ENCODE results near the gene FOS.
A peak's percentile ranks its signal among the peaks of the same experiment; 100 is the strongest.

FOS gene

DNA sequence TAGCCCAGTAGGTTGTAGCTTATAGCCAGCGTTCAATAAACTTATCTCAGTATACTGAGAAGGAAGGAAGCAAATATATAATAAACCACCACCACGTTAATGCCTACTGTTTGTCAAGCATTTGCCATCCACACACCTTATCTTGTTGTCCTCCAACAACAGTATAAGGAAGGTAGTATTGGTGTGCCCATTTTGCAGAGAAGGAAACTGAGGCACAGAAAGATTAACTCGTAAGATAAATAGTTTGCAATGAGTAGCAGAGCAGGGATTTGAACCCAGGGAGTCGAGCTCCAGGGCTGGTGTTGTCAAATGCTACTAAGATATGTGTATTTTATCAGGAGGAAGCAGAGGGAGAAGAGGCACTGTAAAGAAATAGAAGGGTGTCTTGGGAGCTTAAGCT is 27.8 kb upstream of the FOS start:
- no peak for DNase-seq (ENCODE audit: low read depth)

- DNase-seq (ENCODE audit: low read depth) = no peak
Observed at GRCh38 chr14:75252254-75252837, 26.3 kb upstream of the FOS start.

- no peak for DNase-seq (ENCODE audit: low read depth)
Observed at GRCh38 chr14:75254381-75254822, 24.2 kb upstream of the FOS start.

DNA sequence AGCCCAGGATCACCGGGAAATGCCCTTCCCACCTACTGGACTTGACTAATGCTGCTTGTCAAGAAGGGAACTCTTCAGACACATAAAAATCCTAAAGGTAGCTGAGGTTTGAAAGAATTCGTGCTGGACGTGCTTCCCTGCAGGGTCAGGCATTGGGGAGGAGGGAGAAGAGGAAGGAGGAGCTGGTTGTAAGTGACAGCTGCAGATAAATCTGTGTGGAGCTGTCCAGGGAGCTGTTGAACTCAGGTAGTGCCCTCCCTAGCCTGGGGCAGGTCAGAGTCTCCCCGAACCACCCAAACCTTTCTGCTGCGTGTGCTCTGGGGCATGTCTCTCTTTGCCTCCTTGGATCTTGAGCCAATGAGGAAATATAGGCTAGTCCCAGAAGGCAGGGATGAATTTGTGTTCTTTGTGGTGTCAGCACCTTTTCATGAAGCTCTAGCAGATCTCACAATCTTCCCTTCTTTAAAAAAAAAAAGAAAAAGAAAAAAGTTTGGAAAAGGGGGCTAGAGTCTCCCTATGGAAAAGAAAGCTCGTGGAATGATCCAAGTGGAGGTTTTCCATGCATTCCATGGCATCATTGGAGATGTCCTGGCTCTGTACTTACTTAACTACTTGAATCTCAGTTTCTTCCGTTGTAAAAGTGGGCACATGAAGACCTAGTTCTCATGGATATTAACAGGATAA is 23.6 kb upstream of the FOS start:
- DNase-seq (ENCODE audit: low read depth) = no peak

DNA sequence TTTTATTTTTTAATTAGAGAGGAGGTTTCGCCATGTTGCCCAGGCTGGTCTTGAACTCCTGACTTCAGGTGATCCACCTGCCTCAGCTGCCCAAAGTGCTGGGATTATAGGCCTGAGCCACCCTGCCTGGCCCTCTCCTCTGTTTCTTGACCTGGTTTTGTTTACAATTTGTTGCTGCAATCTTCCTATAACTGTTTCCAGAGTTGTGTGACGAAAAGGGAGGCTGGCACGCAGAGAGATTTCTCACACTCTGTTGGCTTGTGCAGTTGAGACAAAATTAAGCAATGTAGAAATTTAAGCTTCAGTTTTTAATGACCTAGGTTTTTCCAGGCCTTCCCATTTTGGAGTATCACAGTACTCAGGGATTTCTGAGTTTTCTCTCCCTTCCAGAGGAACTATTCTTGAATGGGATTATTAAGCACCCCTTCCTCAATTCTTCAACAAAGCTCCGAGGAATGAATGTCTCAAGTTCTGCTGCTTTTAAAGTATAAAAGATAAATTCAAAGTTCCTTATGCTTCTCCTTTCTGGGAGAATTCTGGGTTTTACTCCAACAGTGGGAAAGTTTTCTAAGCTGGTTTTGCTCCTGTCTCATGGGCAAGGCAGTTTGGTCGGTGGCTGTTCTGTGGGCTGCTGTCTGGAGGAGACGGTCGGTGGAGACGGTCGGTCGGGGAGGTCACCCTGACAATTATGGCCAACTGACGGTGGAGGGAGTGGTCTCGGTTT is 20.4 kb upstream of the FOS start:
- DNase-seq (ENCODE audit: low read depth) = no peak

- peak; percentile 96 for DNase-seq (ENCODE audit: low read depth)
Observed at GRCh38 chr14:75258803-75259509, 19.7 kb upstream of the FOS start.

DNA sequence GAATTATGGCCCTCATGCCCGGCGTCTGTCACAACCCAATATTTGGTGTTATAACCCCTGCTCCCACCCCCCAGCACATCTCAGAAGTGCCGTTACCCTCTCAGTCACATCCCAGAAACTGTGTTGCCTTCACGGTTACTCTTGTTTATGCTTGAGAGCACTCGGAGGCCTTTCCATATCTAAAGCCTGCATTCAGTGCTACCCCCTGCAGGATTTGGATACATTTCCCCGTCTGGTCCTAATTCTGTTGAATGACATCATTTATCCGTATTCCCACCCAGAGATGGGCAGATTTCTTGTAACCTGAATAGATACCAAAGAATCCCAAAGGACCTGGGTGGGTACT is 19.1 kb upstream of the FOS start:
- DNase-seq (ENCODE audit: low read depth) = no peak

DNA sequence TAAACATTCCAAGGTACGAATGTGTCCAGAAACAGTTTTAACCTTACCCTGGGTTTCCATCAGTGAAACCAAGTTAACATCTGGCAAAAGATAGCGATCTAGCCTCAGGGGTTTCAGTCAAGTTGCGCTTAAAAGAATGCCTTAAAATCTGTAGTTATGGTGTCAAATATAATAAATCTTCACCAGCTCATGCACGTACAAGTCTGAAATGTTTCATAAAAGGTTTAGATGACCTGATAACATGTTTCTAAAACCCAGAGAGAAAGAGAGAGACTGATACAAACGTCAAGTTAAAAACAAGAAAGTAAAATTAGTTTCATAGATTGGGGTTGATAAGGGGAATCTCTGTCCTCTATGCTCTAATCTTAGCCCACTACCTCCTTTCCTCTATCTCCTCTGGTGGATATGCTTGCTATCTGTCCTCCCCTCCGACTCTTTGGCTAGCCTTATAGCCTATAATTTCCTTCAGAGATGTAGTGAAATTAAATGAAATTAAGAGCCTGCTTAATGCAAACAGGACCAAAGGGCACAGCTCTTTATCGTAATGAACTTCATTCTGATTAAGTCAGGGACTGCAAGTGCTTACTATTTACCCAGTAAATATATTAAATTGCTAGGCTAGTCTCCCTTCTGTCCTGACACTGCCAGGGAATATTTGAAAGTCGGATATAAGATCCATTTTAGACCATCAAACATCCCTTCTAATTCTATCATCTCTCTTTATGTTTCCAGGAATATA is 18.4 kb upstream of the FOS start:
- DNase-seq (ENCODE audit: low read depth) = no peak

- no peak for DNase-seq (ENCODE audit: low read depth)
Observed at GRCh38 chr14:75261820-75262219, 16.8 kb upstream of the FOS start.

DNA sequence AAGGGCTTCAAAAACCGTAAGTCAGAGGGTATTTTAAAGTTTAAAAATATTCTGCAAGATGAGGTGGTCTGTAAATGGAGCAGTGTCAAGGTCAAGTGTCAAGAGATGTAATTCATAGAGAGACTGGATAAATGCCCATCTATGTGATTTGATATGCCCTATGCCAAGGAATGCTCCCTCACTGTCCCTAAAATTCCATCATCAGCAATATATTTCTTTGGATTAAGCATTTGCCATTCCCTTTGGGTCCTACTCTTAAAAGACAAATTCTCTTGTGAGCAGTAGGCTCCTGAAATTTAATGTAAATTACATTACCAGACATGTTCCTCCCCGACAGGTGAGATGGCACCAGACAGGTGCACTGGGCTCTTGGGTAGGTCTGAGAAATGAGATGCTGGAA is 16.0 kb upstream of the FOS start:
- DNase-seq (ENCODE audit: low read depth) = no peak

GRCh38 chr14:75264036-75264435 is 14.6 kb upstream of the FOS start:
- DNase-seq (ENCODE audit: low read depth) = no peak

- DNase-seq (ENCODE audit: low read depth) = no peak
Observed at GRCh38 chr14:75267141-75267721, 11.4 kb upstream of the FOS start.

- no peak for DNase-seq (ENCODE audit: low read depth)
Observed at GRCh38 chr14:75268633-75269550, 9.7 kb upstream of the FOS start.

DNA sequence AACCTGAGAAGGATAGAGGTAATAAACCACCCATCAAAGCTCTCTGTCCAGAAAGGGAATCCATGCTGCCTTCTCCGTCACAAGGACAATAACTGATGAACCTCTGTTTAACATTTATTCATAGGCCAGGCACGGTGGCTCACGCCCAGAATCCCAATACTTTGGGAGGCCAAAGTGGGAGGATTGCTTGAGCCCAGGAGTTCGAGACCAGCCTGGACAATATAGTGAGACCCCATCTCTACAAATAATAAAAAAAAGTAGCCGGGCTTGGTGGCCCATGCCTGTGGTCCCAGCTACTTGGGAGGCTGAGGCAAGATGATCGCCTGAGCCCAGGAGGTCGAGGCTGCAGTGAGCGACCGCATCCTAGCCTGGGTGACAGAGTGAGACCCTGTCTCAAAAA is 7.1 kb upstream of the FOS start:
- DNase-seq (ENCODE audit: low read depth) = no peak

- DNase-seq (ENCODE audit: low read depth) = no peak
Observed at GRCh38 chr14:75273272-75274049, 5.2 kb upstream of the FOS start.

DNA sequence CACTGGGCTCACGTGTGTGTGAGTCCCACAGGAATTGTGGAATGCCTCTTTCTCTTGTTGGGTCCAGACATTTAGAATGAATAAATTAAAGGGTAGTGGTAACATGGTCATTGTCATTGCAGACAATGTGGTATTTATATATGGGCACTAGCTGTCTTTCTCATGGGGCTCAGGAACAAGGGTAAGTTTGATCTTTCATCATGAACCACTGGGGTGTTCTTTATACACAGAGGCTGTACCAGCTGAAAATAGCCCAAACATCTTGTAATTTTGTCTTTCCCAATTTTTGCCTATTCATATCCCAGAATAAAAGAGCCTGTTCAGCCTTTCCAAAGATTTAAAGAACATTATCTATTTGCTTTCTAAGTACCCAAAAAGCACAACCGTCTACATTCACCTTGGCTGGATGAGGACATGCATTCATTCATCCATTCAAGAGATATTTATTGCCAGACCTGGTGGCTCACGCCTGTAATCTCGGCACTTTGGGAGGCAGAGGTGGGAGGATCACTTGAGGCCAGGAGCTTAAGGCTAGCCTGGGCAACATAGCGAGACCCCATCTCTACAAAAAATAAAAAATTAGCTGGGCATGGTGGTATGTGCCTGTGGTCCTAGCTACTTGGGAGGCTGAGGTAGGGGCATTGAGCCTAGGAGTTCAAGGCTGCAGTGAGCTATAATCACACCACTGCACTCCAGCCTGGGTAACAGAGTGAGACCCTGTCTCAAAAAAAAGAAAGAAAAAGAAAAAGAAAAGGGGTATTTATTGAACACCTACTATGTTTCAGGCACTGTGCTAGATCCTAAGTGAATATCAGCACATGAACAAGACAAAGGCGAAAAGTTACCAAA is 4.4 kb upstream of the FOS start:
- DNase-seq (ENCODE audit: low read depth) = no peak

DNA sequence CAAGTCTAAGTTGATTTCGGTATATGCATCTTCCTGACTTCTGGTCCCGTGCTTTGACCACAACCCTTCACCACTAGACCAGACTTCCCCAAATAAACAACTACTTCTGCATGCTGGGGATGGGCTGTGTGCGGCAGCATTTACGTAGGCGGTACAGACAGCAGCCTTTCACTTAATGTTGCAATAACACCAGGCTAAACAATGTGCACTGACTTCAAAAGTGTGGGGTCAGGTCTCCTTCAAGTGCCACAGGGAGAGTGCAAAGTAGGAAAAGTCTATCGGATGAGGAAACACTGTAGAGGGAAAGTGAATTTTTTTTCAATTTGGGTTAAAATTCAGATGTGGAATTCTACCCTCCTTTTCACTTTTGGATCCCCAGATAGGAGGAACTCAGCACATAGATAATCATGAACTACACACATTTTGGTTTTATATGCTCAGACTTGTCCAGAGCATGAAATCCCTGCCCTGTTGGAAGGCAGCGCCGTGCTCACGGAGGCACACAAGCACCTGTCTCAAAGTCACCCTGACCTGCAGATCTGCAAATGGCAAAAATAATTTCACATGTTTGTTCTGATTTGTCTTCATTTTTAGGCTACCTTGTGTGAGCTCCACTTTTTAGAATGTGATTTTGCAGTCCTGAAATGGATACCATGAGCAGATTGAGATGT is 3.6 kb upstream of the FOS start:
- DNase-seq (ENCODE audit: low read depth) = no peak

GRCh38 chr14:75275598-75275997 is 3.0 kb upstream of the FOS start:
- no peak for DNase-seq (ENCODE audit: low read depth)

Data from HS-27A (cell line).